Heart left ventricle (tissue), 16 donors: ENCODE results near the gene KDM4B. TPM values are rescaled to one million over a fixed set of nuclear protein-coding genes. Genes with fewer than 3 reads are reported as not detected.

Experiments used
- ATAC-seq, 4 donors: fragments of 200-7000 bp; cut with Tn5 transposase; one replicate each; pipeline ENCODE4 v1.9.1; 2020 to 2022; ENCODE audit warnings: moderate library complexity in 4 of 4, mild to moderate bottlenecking in 3 of 4, moderate number of reproducible peaks in 1 of 4
- DNase-seq, 5 donors: peaks; one replicate each; pipeline ENCODE4 v3.0.0-alpha.2; 2020
- H3K27ac ChIP-seq, 12 donors: fragments of 200-600 bp; sonication (generic) in 4 of 12; one replicate each; pipeline versions ENCODE4 v1.5.0 to v1.8.0; 2016 to 2022; ENCODE audit warnings: mild to moderate bottlenecking in 2 of 12
- H3K27me3 ChIP-seq, 9 donors: fragments of 200-600 bp; sonication (generic) in 2 of 9; one replicate each; pipeline versions ENCODE4 v1.5.1 to v1.8.0; 2016 to 2022; ENCODE audit warnings: mild to moderate bottlenecking in 3 of 9
- H3K36me3 ChIP-seq, 9 donors: fragments of 200-600 bp; sonication (generic) in 2 of 9; one replicate each; pipeline versions ENCODE4 v1.5.0 to v1.8.0; 2018 to 2022; ENCODE audit warnings: mild to moderate bottlenecking in 2 of 9
- H3K4me1 ChIP-seq, 12 donors: fragments of 200-600 bp; sonication (generic) in 4 of 12; one replicate each; pipeline versions ENCODE4 v1.5.0 to v1.8.0; 2016 to 2022; ENCODE audit warnings: mild to moderate bottlenecking in 3 of 12
- H3K4me3 ChIP-seq, 12 donors: fragments of 200-600 bp; sonication (generic) in 4 of 12; one replicate each; pipeline versions ENCODE4 v1.5.0 to v1.8.0; 2017 to 2022; ENCODE audit warnings: mild to moderate bottlenecking in 9 of 12, moderate library complexity in 4 of 12
- H3K9me3 ChIP-seq, 12 donors: fragments of 200-600 bp; sonication (generic) in 4 of 12; one replicate each; pipeline versions ENCODE4 v1.5.0 to v1.8.0; 2016 to 2022; ENCODE audit warnings: mild to moderate bottlenecking in 1 of 12
- CTCF ChIP-seq, 12 donors: fragments of 200-600 bp; sonication (generic) in 4 of 12; IDR thresholded peaks; one replicate each; pipeline versions ENCODE4 v1.5.0 to v1.8.0; 2018 to 2022; ENCODE audit warnings: antibody characterized with exemption in 12 of 12, mild to moderate bottlenecking in 5 of 12
- POLR2A ChIP-seq, 2 donors: fragments of 450-650 bp; IDR thresholded peaks; one replicate each; pipeline ENCODE4 v1.6.1; 2017; ENCODE audit warnings: antibody characterized with exemption in 2 of 2, mild to moderate bottlenecking in 2 of 2, moderate library complexity in 2 of 2
- WGBS, 4 donors: extraction: QIAGEN DNeasy Blood & Tissue Kit in 2 of 4; methylation state at CpG; one replicate each; pipeline versions ENCODE4 v1.1.5 to v1.1.7; 2013 to 2018; 5-methylcytosine and 5-hydroxymethylcytosine counted together
- intact Hi-C, 10 donors: fragments of 100-400 bp; cut with DNase I; formaldehyde crosslinking; loops; one replicate each; pipeline versions ENCODE4 v1.11.1 to v1.14.2; 2022
- polyA plus RNA-seq, 2 donors: library from polyadenylated mRNA; stranded (reverse); fragments of 200-250 nt; gene quantifications; one replicate each; pipeline ENCODE4 v1.2.3, GENCODE V29; 2013
- total RNA-seq, 9 donors: library from RNA; depleted of rRNA in 2 of 9; stranded (reverse); fragments of >200 nt in 2 of 9; fragmentation: NEBNext Ultra II Directional in 3 of 9; extraction: Animal tissue kit (Norgen Biotek cat#: 25700) in 3 of 9; gene quantifications; one replicate each; pipeline versions ENCODE4 v1.1.0 to v1.2.4, GENCODE V29; 2016 to 2023
- donor health status: ischemic (EF 13 %, LVEDD 7.1; RV severe dilation, severe dysfunction).
- donor health status: healthy with polysubstance abuse.
- donor health status: DM: no; HTN: yes; CAD: no.
- donor health status: DM: no; HTN: no; CAD: no.
- donor health status: ischemic (EF 25% LVEDD 6.9; RV normal size, moderate dysfunction).
- donor health status: ischemic (EF 25% LVEDD 5.7; RV mildly dilated, moderate dysfunction).
- donor health status: healthy.
- donor health status: DM: yes; HTN: yes; CAD: no.
- donor health status: ischemic (EF 35%, LVEDD 5.7; RV mildly dilated, moderate dysfunction).
- donor health status: nonischemic (EF 11% LVEDD 7.7; RV severe dilation, severe dysfunction).
- donor health status: DM: yes; HTN: yes; CAD: no.
- donor health status: PGD.
- donor health status: ischemic (EF 29% LVEDD 5.4; RV normal size, mild dysfunction).
- donor health status: nonischemic (EF 23%, LVEDD 6.1; RV moderate dilation, normal function).

The KDM4B gene
- total and polyA plus RNA-seq, 11 donors: 21.5 to 36.5 (median 27.2) TPM

GRCh38 chr19:5189318-5189607 is 220.3 kb downstream of the KDM4B start:
- DNase-seq (no peak), ATAC-seq (no peak)
- TF ChIP-seq CTCF (IDR thresholded peaks at IDR 0.05) (no peak), POLR2A (IDR thresholded peaks at IDR 0.05) (no peak)
- H3K4me3 ChIP-seq: no peak overlapping the region
- WGBS, 4 donors: 42 to 52% (median 44%) methylated on average over 6 of the region's 6 CpGs
- no peaks in the 10 kb centered on the region for H3K27me3 ChIP-seq
- intact Hi-C loops: no loop called here
- H3K4me1 ChIP-seq: no peaks in the 10 kb centered on the region
- H3K36me3 ChIP-seq: no peaks in the 10 kb centered on the region
- no peak overlapping the region for H3K27ac ChIP-seq
- H3K9me3 ChIP-seq: no peaks in the 10 kb centered on the region

- TF ChIP-seq CTCF (IDR thresholded peaks at IDR 0.05): no peak
- no peak for TF ChIP-seq POLR2A (IDR thresholded peaks at IDR 0.05)
- 72 to 82% (median 76%) methylated on average over 5 of the region's 5 CpGs for WGBS, 4 donors
- Histone ChIP-seq H3K4me3 (no peak overlapping the region), H3K4me1 (no peaks in the 10 kb centered on the region), H3K36me3 (no peaks in the 10 kb centered on the region), H3K9me3 (no peaks in the 10 kb centered on the region), H3K27ac (no peak overlapping the region), H3K27me3 (no peaks in the 10 kb centered on the region)
- no peak for DNase-seq
- intact Hi-C loops: no loop called here
- ATAC-seq: no peak
Observed at GRCh38 chr19:5191091-5191490, 222.2 kb downstream of the KDM4B start.

DNA sequence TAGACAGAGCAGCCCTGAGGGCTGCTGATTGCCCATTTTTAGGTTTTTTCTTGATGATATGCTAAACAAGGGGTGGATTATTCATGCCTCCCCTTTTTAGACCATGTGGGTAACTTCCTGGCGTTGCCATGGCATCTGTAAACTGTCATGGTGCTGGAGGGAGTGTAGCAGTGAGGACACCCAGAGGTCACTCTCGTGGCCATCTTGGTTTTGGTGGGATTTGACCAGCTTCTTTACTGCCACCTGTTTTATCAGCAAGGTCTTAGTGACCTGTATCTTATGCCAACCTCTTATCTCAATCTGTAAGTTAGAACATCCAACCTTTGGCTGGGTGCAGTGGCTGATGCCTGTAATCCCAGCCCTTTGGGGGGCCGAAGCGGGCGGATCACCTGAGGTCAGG is 223.7 kb downstream of the KDM4B start:
- ATAC-seq (no peak), DNase-seq (no peak)
- H3K4me1 ChIP-seq: no peaks in the 10 kb centered on the region
- TF ChIP-seq POLR2A (IDR thresholded peaks at IDR 0.05): no peak
- TF ChIP-seq CTCF (IDR thresholded peaks at IDR 0.05): no peak
- intact Hi-C loops: no loop called here
- H3K9me3 ChIP-seq: no peaks in the 10 kb centered on the region
- no peaks in the 10 kb centered on the region for H3K27me3 ChIP-seq
- no peak overlapping the region for H3K4me3 ChIP-seq
- 82 to 91% (median 88%) methylated on average over 5 of the region's 5 CpGs for WGBS, 4 donors
- no peak overlapping the region for H3K27ac ChIP-seq
- H3K36me3 ChIP-seq: no peaks in the 10 kb centered on the region

DNA sequence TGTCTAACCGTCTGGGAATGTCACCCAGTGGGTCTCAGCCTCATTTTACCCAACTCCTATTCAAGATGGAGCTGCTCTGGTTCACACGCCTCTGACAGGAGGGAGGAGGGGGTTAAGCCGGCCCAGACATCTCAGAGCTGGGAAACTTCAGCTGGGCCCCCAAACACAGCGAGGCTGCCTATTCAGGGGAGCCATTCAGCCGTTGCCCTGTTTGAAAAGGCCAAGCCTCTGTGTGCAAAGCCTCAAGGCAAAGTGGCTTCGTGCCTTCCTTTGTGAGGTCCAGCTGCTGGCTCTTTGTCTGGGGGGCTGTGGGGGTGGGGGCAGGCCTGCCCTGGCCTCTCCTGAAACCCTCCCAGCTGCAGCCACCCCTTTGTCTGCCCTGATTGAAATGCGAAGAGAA is 224.3 kb downstream of the KDM4B start:
- ATAC-seq (no peak), DNase-seq (no peak)
- Histone ChIP-seq H3K27ac (no peak overlapping the region), H3K27me3 (no peaks in the 10 kb centered on the region), H3K4me1 (no peaks in the 10 kb centered on the region), H3K4me3 (no peak overlapping the region), H3K9me3 (no peaks in the 10 kb centered on the region), H3K36me3 (no peaks in the 10 kb centered on the region)
- WGBS, 4 donors: 52 to 60% (median 58%) methylated on average over 7 of the region's 7 CpGs
- TF ChIP-seq CTCF (IDR thresholded peaks at IDR 0.05) (no peak), POLR2A (IDR thresholded peaks at IDR 0.05) (no peak)
- intact Hi-C loops: no loop called here
